Endothelial cell of umbilical vein (primary cell): Measurements from ENCODE around the gene FOXK1. TPM values are rescaled to one million over a fixed set of nuclear protein-coding genes. Genes with fewer than 3 reads are reported as not detected.

ENCODE experiments used
- BruUV-seq: library from RNA; stranded (reverse); fragments of 400-500 nt; replicated peaks from 2 replicates; lab custom pipeline; 2021; lab: Mats Ljungman, UMichigan
- CTCF ChIA-PET: fragments of 300-600, 350-600 bp; sonication (Branson Sonifier 250); formaldehyde crosslinking; loops from one replicate; lab custom pipeline; 2021; ENCODE audit warnings: antibody characterized with exemption, inconsistent platforms; lab: Charles Lee
- POLR2A ChIA-PET: fragments of 300-600, 350-600 bp; sonication (Branson Sonifier 250); formaldehyde crosslinking; loops from one replicate; lab custom pipeline; 2021; ENCODE audit warnings: antibody characterized with exemption, inconsistent platforms; lab: Charles Lee
- DNase-seq: peaks from one replicate; pipeline ENCODE4 v3.0.0-alpha.2; 2011; ENCODE audit warnings: low read depth, low spot score
- FAIRE-seq: peaks from 2 replicates; lab custom pipeline; 2011; peaks lifted over from hg19 to GRCh38; lab: Jason Lieb, UNC
- H2AFZ ChIP-seq: 2 replicates; pipeline ENCODE4 v1.6.0; 2012; ENCODE audit warnings: low read depth, low read length, control low read depth, inconsistent platforms
- H3K27ac ChIP-seq: 2 replicates; pipeline ENCODE4 v1.5.1; 2011; ENCODE audit warnings: low read depth, mild to moderate bottlenecking, control low read depth, low read length, moderate library complexity; ENCODE audit not compliant: insufficient read depth
- H3K27me3 ChIP-seq, 2 experiments: 2 replicates each; pipeline versions ENCODE4 v1.6.0 to v1.6.1; 2011; ENCODE audit warnings: low read length in 2 of 2, mixed read lengths in 1 of 2; ENCODE audit not compliant: control insufficient read depth in 2 of 2, insufficient read depth in 2 of 2
- H3K36me3 ChIP-seq, 2 experiments: 2 replicates in 1 of 2; 3 replicates in 1 of 2; pipeline ENCODE4 v1.5.1; 2011; ENCODE audit warnings: low read length in 2 of 2, mild to moderate bottlenecking in 1 of 2, moderate library complexity in 1 of 2; ENCODE audit not compliant: control insufficient read depth in 2 of 2, insufficient read depth in 2 of 2; ENCODE audit errors: extremely low read depth in 1 of 2
- H3K4me1 ChIP-seq: 3 replicates; pipeline ENCODE4 v1.5.1; 2011; ENCODE audit warnings: mild to moderate bottlenecking, low read length; ENCODE audit not compliant: control insufficient read depth, insufficient read depth; ENCODE audit errors: extremely low read depth
- H3K4me2 ChIP-seq: 2 replicates; pipeline ENCODE4 v1.6.1; 2011; ENCODE audit warnings: low read length, control low read depth, mixed read lengths; ENCODE audit not compliant: insufficient read depth
- H3K4me3 ChIP-seq, 3 experiments: fragments of 200-600 bp in 1 of 3; sonication (generic), shearing (Covaris generic) in 1 of 3; replicated peaks in 1 of 3; 2 replicates each; pipeline ENCODE4 v1.5.1; 2011 to 2016; ENCODE audit warnings: control low read depth in 3 of 3, low read length in 3 of 3, mild to moderate bottlenecking in 2 of 3, inconsistent platforms in 1 of 3, low read depth in 1 of 3, moderate library complexity in 1 of 3; ENCODE audit not compliant: insufficient read depth in 1 of 3
- H3K79me2 ChIP-seq: 2 replicates; pipeline ENCODE4 v1.6.0; 2012; ENCODE audit warnings: low read length, inconsistent platforms; ENCODE audit not compliant: control insufficient read depth, insufficient read depth
- H3K9ac ChIP-seq: replicated peaks from 2 replicates; pipeline ENCODE3; 2011; ENCODE audit warnings: low read length, control low read depth; ENCODE audit not compliant: insufficient read depth; ENCODE audit errors: extremely low read depth
- H3K9me1 ChIP-seq: replicated peaks from 3 replicates; pipeline ENCODE4 v1.6.0; 2011; ENCODE audit warnings: mild to moderate bottlenecking, low read length; ENCODE audit not compliant: control insufficient read depth, insufficient read depth; ENCODE audit errors: extremely low read depth
- H3K9me3 ChIP-seq: replicated peaks from 2 replicates; pipeline ENCODE4 v1.5.1; 2012; ENCODE audit warnings: low read length, inconsistent platforms; ENCODE audit not compliant: control insufficient read depth, insufficient read depth
- H4K20me1 ChIP-seq: replicated peaks from 2 replicates; pipeline ENCODE3; 2011; ENCODE audit warnings: mild to moderate bottlenecking, low read length; ENCODE audit not compliant: control insufficient read depth, insufficient read depth; ENCODE audit errors: extremely low read depth
- EZH2 ChIP-seq: IDR thresholded peaks from 2 replicates; pipeline ENCODE4 v1.6.1; 2012; ENCODE audit warnings: borderline replicate concordance, low read depth, mild to moderate bottlenecking, moderate library complexity, low read length, inconsistent platforms; ENCODE audit not compliant: severe bottlenecking
- FOS ChIP-seq: IDR thresholded peaks from 2 replicates; pipeline ENCODE4 v1.6.1; 2011; ENCODE audit warnings: mild to moderate bottlenecking, low read length, moderate library complexity, borderline replicate concordance; ENCODE audit not compliant: insufficient read depth
- GATA2 ChIP-seq: IDR thresholded peaks from 2 replicates; pipeline ENCODE4 v1.7.0; 2011; ENCODE audit warnings: low read depth, mild to moderate bottlenecking, moderate library complexity, mixed read lengths, low read length; ENCODE audit not compliant: insufficient read length, insufficient read depth
- JUN ChIP-seq: IDR thresholded peaks from 2 replicates; pipeline ENCODE4 v1.6.1; 2011; ENCODE audit warnings: borderline replicate concordance, low read depth; ENCODE audit not compliant: insufficient read length, insufficient read depth
- MYC ChIP-seq: IDR thresholded peaks from one replicate; pipeline ENCODE4 v1.6.1; 2011; ENCODE audit warnings: mild to moderate bottlenecking, low read depth, low read length
- POLR2A ChIP-seq: IDR thresholded peaks from 2 replicates; pipeline ENCODE4 v1.6.1; 2012; ENCODE audit warnings: low read depth, mild to moderate bottlenecking, control low read depth, low read length
- POLR2AphosphoS5 ChIP-seq: IDR thresholded peaks from 2 replicates; pipeline ENCODE4 v1.6.1; 2012; ENCODE audit warnings: low read depth, mild to moderate bottlenecking, control low read depth, low read length, moderate library complexity; ENCODE audit not compliant: insufficient read depth
- dilution Hi-C: fragments of 300-500 bp; cut with MboI; formaldehyde crosslinking; loops from one replicate; pipeline ENCODE4 v1.15.0; 2019; ENCODE audit warnings: low sequenced_read_pairs; ENCODE audit not compliant: extremely low pct_ligation_motif_present
- intact Hi-C: fragments of 100-400 bp; cut with micrococcal nuclease; formaldehyde crosslinking; loops from one replicate; pipeline ENCODE4 v1.10.0; 2022
- polyA plus RNA-seq, 4 experiments: library from polyadenylated mRNA; depleted of rRNA in 3 of 4; stranded (reverse) in 3 of 4; unstranded in 1 of 4; fragments of >200 nt; gene quantifications; 2 replicates each; pipeline versions ENCODE4 v1.2.1 to v1.2.3, GENCODE V29; 2011 to 2012; ENCODE audit warnings: missing spikeins in 1 of 4
- total RNA-seq: library from RNA; stranded (reverse); gene quantifications from 2 replicates; pipeline ENCODE4 v1.2.3, GENCODE V29; 2021
- TF ChIP-seq, protein P1 (sequence below): IDR thresholded peaks from 2 replicates; pipeline ENCODE4 v1.6.1; 2011; ENCODE audit not compliant: insufficient read depth, insufficient read length
- TF ChIP-seq, protein P2 (sequence below), 2 donors: IDR thresholded peaks; 1 replicate in 1 of 2; 2 replicates in 1 of 2; pipeline ENCODE4 v1.5.1; 2011; ENCODE audit warnings: low read length in 2 of 2, mild to moderate bottlenecking in 2 of 2, moderate library complexity in 2 of 2, control low read depth in 1 of 2, inconsistent platforms in 1 of 2, low read depth in 1 of 2; ENCODE audit not compliant: insufficient read depth in 1 of 2; ENCODE audit errors: extremely low read depth in 1 of 2

Gene FOXK1
- total and polyA plus RNA-seq, 2 donors (not counting 3 experiments of a cell fraction or from before 2014, with no cell fraction given) = 8.0 to 52.1 TPM

DNA sequence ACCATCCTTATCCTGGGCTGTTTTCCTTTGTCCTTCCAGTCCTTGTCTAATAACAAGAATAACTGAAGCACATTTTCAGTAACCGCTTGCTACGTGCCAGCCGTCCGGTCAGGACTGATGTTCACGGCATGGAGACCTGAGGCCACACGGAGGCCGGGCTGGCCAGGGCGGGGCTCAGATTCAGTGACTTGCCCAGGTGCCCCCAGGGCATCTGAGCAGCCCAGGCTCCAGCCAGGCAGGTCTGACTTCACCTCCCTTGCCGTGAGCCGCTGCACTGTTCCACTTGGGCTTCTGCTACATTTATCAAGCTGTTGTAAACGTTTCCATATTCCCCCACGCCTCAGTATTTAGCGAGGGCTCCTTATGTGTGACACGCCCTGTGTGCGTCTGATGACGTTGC, 49.7 kb downstream of the FOXK1 start:
- H3K4me1 ChIP-seq = no peaks in the 10 kb centered on the region
- no peak overlapping the region for H3K4me2 ChIP-seq
- H3K36me3 ChIP-seq = peaks cover 0 to 6% of the 10 kb centered on the region in 2 experiments
- H3K9ac ChIP-seq = no peak overlapping the region
- no peaks in the 10 kb centered on the region for H4K20me1 ChIP-seq
- BruUV-seq = no TSS peak
- intact Hi-C loops (no loop called here), dilution Hi-C loops (no loop called here)
- no peak for DNase-seq
- H3K27me3 ChIP-seq = no peaks in the 10 kb centered on the region
- FAIRE-seq = no peak
- ChIA-PET CTCF (no interaction called here), POLR2A (interaction anchor here (0.6 kb wide), 1 partner anchor 26 kb away, joined by 6 read pairs; no protein-coding TSS in a partner anchor)
- no peak overlapping the region for H3K27ac ChIP-seq
- no peaks in the 10 kb centered on the region for H3K9me3 ChIP-seq
- no peak overlapping the region for H3K4me3 ChIP-seq
- peaks cover 62% of the 10 kb centered on the region for H3K79me2 ChIP-seq
- H3K9me1 ChIP-seq = no peaks in the 10 kb centered on the region
- no peak overlapping the region for H2AFZ ChIP-seq
- TF ChIP-seq JUN (no peak), GATA2 (no peak), MYC (no peak), FOS (no peak), EZH2 (no peak), POLR2AphosphoS5 (no peak), POLR2A (no peak)
- TF ChIP-seq, protein P1, sequence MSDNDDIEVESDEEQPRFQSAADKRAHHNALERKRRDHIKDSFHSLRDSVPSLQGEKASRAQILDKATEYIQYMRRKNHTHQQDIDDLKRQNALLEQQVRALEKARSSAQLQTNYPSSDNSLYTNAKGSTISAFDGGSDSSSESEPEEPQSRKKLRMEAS = no peak

DNA sequence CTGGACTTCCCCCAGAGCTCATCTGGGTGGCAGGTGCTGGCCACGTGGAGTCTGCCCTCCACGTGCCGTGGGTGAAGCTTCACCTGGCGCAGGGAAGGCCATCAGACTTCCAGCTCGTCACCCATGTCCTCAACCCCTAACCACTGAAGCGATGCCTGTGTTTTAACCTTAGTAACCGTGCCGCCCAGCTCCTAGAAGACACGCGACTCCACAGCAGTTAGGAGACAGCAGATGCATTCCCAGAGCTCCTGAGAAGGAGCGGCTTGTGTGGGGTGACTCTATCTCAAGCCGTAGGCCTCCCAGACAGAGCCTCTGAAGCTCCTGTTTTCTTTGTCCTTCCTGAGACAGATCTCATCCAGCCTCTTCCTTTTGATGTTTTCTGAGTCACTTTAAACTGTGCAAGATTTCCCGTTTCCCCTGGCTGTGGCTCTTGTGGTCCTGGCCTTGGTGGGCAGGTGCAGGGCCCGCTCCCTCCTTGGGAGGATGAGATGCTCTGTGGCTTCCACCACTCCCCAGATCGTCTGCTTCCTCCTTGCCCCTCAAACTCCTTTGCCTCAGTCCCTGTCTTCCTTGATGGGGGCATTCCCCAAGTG, 51.9 kb downstream of the FOXK1 start:
- no peaks in the 10 kb centered on the region for H3K9me1 ChIP-seq
- no peak overlapping the region for H3K27ac ChIP-seq
- no peaks in the 10 kb centered on the region for H4K20me1 ChIP-seq
- H2AFZ ChIP-seq = no peak overlapping the region
- dilution Hi-C loops = no loop called here
- peaks cover 8% of the 10 kb centered on the region for H3K4me1 ChIP-seq
- BruUV-seq = no TSS peak
- no peak for TF ChIP-seq EZH2
- no peak for TF ChIP-seq JUN
- TF ChIP-seq POLR2AphosphoS5 = no peak
- TF ChIP-seq, protein P2, sequence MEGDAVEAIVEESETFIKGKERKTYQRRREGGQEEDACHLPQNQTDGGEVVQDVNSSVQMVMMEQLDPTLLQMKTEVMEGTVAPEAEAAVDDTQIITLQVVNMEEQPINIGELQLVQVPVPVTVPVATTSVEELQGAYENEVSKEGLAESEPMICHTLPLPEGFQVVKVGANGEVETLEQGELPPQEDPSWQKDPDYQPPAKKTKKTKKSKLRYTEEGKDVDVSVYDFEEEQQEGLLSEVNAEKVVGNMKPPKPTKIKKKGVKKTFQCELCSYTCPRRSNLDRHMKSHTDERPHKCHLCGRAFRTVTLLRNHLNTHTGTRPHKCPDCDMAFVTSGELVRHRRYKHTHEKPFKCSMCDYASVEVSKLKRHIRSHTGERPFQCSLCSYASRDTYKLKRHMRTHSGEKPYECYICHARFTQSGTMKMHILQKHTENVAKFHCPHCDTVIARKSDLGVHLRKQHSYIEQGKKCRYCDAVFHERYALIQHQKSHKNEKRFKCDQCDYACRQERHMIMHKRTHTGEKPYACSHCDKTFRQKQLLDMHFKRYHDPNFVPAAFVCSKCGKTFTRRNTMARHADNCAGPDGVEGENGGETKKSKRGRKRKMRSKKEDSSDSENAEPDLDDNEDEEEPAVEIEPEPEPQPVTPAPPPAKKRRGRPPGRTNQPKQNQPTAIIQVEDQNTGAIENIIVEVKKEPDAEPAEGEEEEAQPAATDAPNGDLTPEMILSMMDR (IDR thresholded peaks at IDR 0.05; ENCODE audit: extremely low read depth in 1 of 2, insufficient read depth in 1 of 2, low read depth in 1 of 2, low read length in 2 of 2) = no peak
- no peak for TF ChIP-seq GATA2
- no peak for TF ChIP-seq MYC
- CTCF ChIA-PET = interaction anchor here (1.2 to 1.6 kb wide), 2 partner anchors 9 to 33 kb away, joined by 5 read pairs; no protein-coding TSS in a partner anchor
- H3K27me3 ChIP-seq = no peaks in the 10 kb centered on the region
- H3K4me2 ChIP-seq = no peak overlapping the region
- peaks cover 59% of the 10 kb centered on the region for H3K79me2 ChIP-seq
- no peak for DNase-seq
- intact Hi-C loops = no loop called here
- no peak overlapping the region for H3K4me3 ChIP-seq
- peaks cover 0 to 2% of the 10 kb centered on the region in 2 experiments for H3K36me3 ChIP-seq
- POLR2A ChIA-PET = no interaction called here
- no peaks in the 10 kb centered on the region for H3K9me3 ChIP-seq
- no peak overlapping the region for H3K9ac ChIP-seq
- FAIRE-seq = no peak
